Activated CD4-positive, alpha-beta T cell treated with anti-CD3 and anti-CD28 coated beads for 4 hours (primary cell): ENCODE results near the gene ARHGDIA.
"Not testable (repeated sequence)": the region's sequence is repeated elsewhere in the genome, so short reads cannot be mapped to it uniquely, and the experiment has no call there.

Source experiments
- DNase-seq, 2 donors: peaks; one replicate each; pipeline ENCODE4 v3.0.0-alpha.2; 2020

ARHGDIA gene

GRCh38 chr17:81841866-81842265 is 29.3 kb downstream of the ARHGDIA start:
- no peak for DNase-seq

GRCh38 chr17:81840826-81841778 is 30.0 kb downstream of the ARHGDIA start:
- DNase-seq = no peak

- not testable (repeated sequence) for DNase-seq
Observed at GRCh38 chr17:81840059-81840458, 31.1 kb downstream of the ARHGDIA start.

DNA sequence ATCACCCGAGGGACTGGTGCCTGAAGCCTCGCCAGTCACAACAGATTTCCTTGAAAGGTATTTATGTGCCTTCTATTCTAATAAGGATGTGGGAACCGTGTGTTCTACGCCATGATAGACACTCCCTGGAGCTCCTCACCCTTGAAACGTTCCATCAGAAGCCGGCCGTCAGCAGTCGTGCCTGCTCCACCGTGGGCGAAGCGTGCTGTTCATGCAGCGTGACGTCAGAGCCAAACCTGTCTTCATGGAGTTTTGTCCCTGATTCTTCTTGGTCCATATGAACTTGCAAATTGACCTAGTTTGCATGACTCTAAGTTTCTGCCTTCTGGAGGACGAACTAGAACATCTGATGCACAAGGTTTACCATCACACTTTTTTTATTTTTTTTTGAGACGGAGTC is 31.8 kb downstream of the ARHGDIA start:
- DNase-seq = no peak

GRCh38 chr17:81838753-81839255 is 32.3 kb downstream of the ARHGDIA start:
- no peak for DNase-seq

GRCh38 chr17:81837641-81838040 is 33.5 kb downstream of the ARHGDIA start:
- DNase-seq = no peak

GRCh38 chr17:81834831-81835267 is 36.3 kb downstream of the ARHGDIA start, which contains the start of gene PPP1R27:
Gene PPP1R27 (minus strand): TSS chr17:81835050. CDS start chr17:81834953, 97 bp downstream.
- no peak for DNase-seq

GRCh38 chr17:81833921-81834830 is 37.0 kb downstream of the ARHGDIA start:
- DNase-seq = no peak

DNA sequence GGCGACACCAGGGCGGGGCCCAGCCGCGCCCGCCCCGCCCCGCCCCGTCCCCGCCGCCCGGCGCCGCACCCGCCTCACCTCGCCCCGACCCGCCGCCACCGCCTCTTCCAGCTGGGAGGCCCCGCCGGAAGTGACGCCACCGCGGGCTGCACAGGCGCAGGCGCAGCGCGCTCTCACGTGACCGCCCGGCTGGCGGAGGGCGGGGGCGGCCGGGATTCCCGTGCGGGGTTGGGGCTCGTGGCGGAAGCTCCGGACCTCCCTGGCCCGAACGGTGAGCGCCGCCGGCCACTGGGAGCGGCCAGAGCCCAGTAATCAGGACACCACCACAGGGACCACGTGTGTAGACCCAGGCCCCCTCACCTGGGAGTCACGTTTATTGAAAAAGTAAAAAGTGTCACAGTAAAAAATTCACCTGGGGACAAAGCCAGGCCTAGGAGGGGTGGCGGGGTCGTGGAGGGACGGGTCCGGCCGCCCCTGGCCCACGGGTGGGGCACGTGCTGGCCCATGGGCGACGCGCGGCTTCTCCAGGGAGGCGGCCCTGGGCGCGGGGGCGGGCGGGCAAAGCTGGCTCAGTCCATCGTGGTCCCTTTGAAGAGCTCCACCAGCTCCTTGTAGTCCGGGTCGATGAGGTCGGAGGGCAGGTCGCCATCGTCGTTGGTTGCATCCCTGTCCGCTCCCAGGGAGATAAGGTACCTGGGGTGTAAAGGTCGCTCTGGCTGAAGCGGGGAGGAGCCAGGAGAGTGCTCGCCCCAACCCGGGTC is 37.8 kb downstream of the ARHGDIA start, which contains the start of gene MCRIP1:
MCRIP1 (minus strand) TSS at position 132 of the 761 bp plus-strand sequence. CDS start 8,785 bp downstream, outside the sequence.
- DNase-seq = peak; percentile 93 to 95

DNA sequence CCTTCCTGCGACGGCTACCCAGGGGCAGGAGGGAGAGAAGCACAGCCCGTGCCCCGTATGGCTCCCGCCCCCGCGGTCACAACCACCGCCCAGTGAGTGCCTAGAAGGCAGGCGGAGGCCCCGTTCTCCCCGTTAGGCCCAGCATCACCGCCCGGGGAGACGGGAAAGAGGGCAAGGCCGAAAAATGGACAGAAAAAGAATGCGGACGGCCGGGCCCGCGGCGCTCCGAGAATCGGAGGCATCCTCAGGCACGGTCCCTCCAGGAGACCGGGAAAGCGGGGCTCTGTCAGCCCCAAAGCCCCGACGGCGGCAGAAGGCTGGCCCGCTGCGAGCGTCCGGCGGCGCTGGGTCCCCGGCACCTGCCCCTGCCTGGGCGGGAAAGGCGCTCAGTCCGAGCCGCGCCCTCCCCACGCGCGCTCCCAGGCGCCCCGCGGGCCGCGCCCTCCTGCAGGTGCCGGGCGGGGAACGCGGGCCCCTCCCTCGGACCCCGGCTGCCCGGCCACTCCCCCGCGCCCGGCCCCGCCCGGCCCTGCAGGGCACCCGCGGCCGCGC is 38.5 kb downstream of the ARHGDIA start:
- peak; percentile 41 to 49 for DNase-seq

DNA sequence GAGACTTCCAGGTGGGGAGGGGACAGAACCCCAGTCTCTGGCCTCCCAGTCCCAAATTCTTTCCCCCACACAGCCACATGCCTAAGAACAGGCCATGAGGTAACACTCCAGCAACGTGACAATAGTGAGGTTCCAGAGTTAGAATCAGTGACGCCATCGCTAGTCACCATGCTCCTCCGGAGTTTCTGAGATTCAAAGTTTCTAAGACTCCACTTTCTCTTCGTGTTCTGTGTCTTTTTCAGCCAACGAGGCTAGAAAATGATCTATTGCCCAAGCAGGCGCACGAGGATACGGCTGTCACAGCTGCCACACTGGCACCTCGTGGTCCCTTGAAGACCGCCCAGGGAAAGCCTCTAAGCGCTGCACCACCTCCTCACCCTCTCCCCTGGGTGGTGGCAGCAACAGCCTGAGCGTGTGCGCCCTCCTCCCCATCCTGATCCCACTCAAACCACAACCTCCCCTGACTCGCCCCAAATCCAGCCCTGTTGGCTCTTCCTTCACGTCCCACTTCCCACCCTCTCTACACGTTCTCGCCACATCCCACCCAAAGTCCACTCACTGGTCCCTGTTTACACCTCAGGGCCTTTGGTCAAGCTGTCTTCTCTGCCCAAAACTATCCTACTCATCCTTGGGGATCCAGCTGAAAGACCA is 39.1 kb downstream of the ARHGDIA start:
- peak; percentile 46 to 51 for DNase-seq

DNA sequence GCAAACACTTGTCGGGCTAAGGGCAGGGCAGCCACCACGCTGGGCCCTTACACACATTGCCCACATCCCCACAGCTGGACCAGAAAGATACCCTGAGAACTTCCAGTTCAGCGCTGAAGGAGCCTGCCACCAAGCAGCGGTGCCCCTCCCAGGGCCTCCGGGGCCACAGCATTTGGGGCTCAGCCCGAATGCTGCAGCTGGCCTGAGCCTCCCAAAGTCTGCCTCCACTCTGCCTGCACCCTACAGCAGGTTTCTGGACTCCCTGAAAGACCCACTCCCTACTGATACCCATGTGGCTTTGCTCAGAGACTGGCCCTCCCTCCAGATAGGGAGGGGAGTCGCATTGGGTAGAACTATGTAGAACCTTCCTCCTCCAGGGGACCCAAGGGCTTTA is 39.6 kb downstream of the ARHGDIA start:
- no peak for DNase-seq

- no peak for DNase-seq
Observed at GRCh38 chr17:81829858-81830257, 41.3 kb downstream of the ARHGDIA start.

- DNase-seq = no peak
Observed at GRCh38 chr17:81828656-81829055, 42.5 kb downstream of the ARHGDIA start.

DNA sequence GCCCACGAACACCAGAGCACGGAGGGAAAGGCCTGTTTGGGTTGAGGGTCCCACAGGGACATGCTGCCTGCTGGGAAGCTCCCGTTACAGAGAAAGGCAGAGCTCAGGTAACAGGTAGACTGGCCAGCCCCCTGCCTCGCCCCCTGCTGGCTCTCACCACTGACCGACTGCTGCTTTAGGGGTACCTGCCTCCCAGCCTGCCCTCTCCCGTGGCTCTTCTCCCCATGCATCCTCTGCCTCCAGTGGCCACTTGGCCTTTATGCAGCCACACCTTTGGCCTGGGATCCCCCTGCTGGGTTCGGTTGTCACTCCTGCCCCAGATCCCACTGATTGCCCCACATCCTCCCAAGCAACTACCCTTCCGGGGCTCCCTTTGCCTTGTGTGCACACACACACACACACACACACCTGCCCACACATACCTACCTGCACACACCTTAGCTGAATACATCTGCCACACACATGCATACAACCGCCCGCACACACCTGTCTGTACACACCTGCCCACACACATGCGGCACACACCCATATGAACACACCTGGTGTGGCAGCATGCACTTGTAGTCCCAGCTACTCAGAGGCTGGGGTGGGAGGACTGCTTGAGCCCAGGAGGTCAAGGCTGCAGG is 45.2 kb downstream of the ARHGDIA start:
- no peak for DNase-seq

- no peak for DNase-seq
Observed at GRCh38 chr17:81824595-81824994, 46.5 kb downstream of the ARHGDIA start.

GRCh38 chr17:81823820-81824550 is 47.2 kb downstream of the ARHGDIA start:
- DNase-seq = no peak

GRCh38 chr17:81822996-81823819 is 47.9 kb downstream of the ARHGDIA start:
- no peak for DNase-seq

- DNase-seq = no peak
Observed at GRCh38 chr17:81822312-81822637, 48.9 kb downstream of the ARHGDIA start.
